BLaER1 treated with 17β-estradiol and CSF1 and Interleukin-3, amounts not matched to agents 10 nM and 100 nM (cell line): Measurements from ENCODE around the gene ARHGAP42.

ENCODE experiments used
- H3K27ac ChIP-seq, 11 experiments: shearing (Covaris generic); formaldehyde crosslinking; 2 replicates each; pipeline ENCODE4 v1.8.1; 2022
- H3K27me3 ChIP-seq, 11 experiments: shearing (Covaris generic); formaldehyde crosslinking; 2 replicates each; pipeline ENCODE4 v1.8.1; 2022
- H3K36me3 ChIP-seq, 11 experiments: shearing (Covaris generic); formaldehyde crosslinking; 2 replicates each; pipeline ENCODE4 v1.8.1; 2022
- H3K4me1 ChIP-seq, 10 experiments: shearing (Covaris generic); formaldehyde crosslinking; 2 replicates each; pipeline ENCODE4 v1.8.1; 2022
- H3K4me2 ChIP-seq, 11 experiments: shearing (Covaris generic); formaldehyde crosslinking; 2 replicates each; pipeline ENCODE4 v1.8.1; 2022
- H3K4me3 ChIP-seq, 10 experiments: shearing (Covaris generic); formaldehyde crosslinking; 2 replicates each; pipeline ENCODE4 v1.8.1; 2022
- H3K9ac ChIP-seq, 11 experiments: shearing (Covaris generic); formaldehyde crosslinking; 2 replicates each; pipeline ENCODE4 v1.8.1; 2022
- H3K9me3 ChIP-seq, 11 experiments: shearing (Covaris generic); formaldehyde crosslinking; replicated peaks in 1 of 11; 2 replicates each; pipeline ENCODE4 v1.8.1; 2022
- H4K20me1 ChIP-seq, 11 experiments: shearing (Covaris generic); formaldehyde crosslinking; 2 replicates each; pipeline ENCODE4 v1.8.1; 2022
- Cebpa-rat ChIP-seq, 11 experiments: shearing (Covaris generic); IDR thresholded peaks; 2 replicates each; pipeline ENCODE4 v1.8.1; 2022

ARHGAP42 gene

GRCh38 chr11:101014600-101015285 is 327.7 kb downstream of the ARHGAP42 start:
- no peaks in the 10 kb centered on the region for H3K9me3 ChIP-seq
- no peak for TF ChIP-seq Cebpa-rat (IDR thresholded peaks at IDR 0.05)
- peaks cover 0 to 6% (median 0%) of the 10 kb centered on the region in 10 experiments; a peak in 6 of 20 replicates for H3K4me1 ChIP-seq
- no peaks in the 10 kb centered on the region for H3K36me3 ChIP-seq
- no peak overlapping the region for H3K4me2 ChIP-seq
- H4K20me1 ChIP-seq: no peaks in the 10 kb centered on the region
- H3K27me3 ChIP-seq: no peaks in the 10 kb centered on the region
- H3K4me3 ChIP-seq: no peak overlapping the region
- no peak overlapping the region for H3K27ac ChIP-seq
- no peak overlapping the region for H3K9ac ChIP-seq

GRCh38 chr11:101019870-101020269 is 332.8 kb downstream of the ARHGAP42 start:
- no peak overlapping the region for H3K4me2 ChIP-seq
- no peak for TF ChIP-seq Cebpa-rat (IDR thresholded peaks at IDR 0.05)
- no peaks in the 10 kb centered on the region for H3K27me3 ChIP-seq
- H3K27ac ChIP-seq: no peak overlapping the region
- H3K9me3 ChIP-seq: no peaks in the 10 kb centered on the region
- H3K36me3 ChIP-seq: no peaks in the 10 kb centered on the region
- H3K9ac ChIP-seq: no peak overlapping the region
- no peaks in the 10 kb centered on the region for H4K20me1 ChIP-seq
- H3K4me3 ChIP-seq: no peak overlapping the region
- no peaks in the 10 kb centered on the region for H3K4me1 ChIP-seq

DNA sequence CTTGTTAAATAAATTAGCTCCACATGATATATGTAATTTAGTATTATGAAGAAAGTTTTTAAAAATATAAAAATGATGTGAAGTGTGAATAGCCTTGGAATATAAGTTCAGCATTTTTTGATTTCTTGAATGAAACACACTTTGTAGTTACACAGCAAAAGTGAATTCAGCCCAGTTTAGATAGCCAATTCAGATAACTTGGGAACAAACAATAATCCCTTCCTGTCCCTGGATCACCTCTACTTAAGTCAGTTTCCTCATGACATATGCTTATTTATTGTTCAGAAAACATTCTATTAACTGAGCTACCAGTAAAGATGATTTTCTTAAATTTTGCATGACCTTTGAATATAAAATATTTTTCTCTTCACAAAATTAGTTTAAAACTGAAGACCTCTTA is 335.2 kb downstream of the ARHGAP42 start:
- TF ChIP-seq Cebpa-rat (IDR thresholded peaks at IDR 0.05): no peak
- H3K9me3 ChIP-seq: no peaks in the 10 kb centered on the region
- no peaks in the 10 kb centered on the region for H3K36me3 ChIP-seq
- no peak overlapping the region for H3K4me2 ChIP-seq
- no peaks in the 10 kb centered on the region for H3K27me3 ChIP-seq
- no peak overlapping the region for H3K4me3 ChIP-seq
- no peaks in the 10 kb centered on the region for H3K4me1 ChIP-seq
- no peaks in the 10 kb centered on the region for H4K20me1 ChIP-seq
- no peak overlapping the region for H3K27ac ChIP-seq
- H3K9ac ChIP-seq: no peak overlapping the region

GRCh38 chr11:101028644-101029043 is 341.6 kb downstream of the ARHGAP42 start:
- no peaks in the 10 kb centered on the region for H3K9me3 ChIP-seq
- no peak for TF ChIP-seq Cebpa-rat (IDR thresholded peaks at IDR 0.05)
- peaks cover 0 to 13% (median 0%) of the 10 kb centered on the region in 10 experiments; a peak in 3 of 20 replicates for H3K4me1 ChIP-seq
- H3K27me3 ChIP-seq: no peaks in the 10 kb centered on the region
- H3K9ac ChIP-seq: no peak overlapping the region
- H4K20me1 ChIP-seq: no peaks in the 10 kb centered on the region
- H3K4me2 ChIP-seq: no peak overlapping the region
- no peak overlapping the region for H3K27ac ChIP-seq
- no peak overlapping the region for H3K4me3 ChIP-seq
- no peaks in the 10 kb centered on the region for H3K36me3 ChIP-seq

DNA sequence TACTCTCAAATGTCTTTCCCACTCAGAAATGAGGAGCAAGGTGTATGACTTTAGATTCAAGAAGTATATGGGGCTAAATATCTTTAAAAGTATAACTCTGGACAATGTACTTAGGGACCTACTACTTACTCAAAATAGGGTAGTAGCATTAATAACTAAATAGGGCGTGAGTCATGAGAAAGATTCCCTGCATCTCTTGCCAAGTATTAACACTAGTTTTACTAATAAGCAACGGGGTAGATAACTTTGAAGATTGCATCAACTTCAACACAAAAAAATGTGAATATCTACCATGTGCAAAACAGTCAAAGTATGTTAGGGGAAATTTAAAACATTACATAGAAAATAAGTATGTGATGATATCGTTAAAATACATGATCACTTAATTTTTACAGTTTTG is 342.9 kb downstream of the ARHGAP42 start:
- no peaks in the 10 kb centered on the region for H3K9me3 ChIP-seq
- H3K36me3 ChIP-seq: no peaks in the 10 kb centered on the region
- H4K20me1 ChIP-seq: no peaks in the 10 kb centered on the region
- H3K4me3 ChIP-seq: no peak overlapping the region
- no peak overlapping the region for H3K4me2 ChIP-seq
- peaks cover 0 to 13% (median 0%) of the 10 kb centered on the region in 10 experiments; a peak in 3 of 20 replicates for H3K4me1 ChIP-seq
- no peak overlapping the region for H3K9ac ChIP-seq
- TF ChIP-seq Cebpa-rat (IDR thresholded peaks at IDR 0.05): no peak
- H3K27me3 ChIP-seq: no peaks in the 10 kb centered on the region
- H3K27ac ChIP-seq: no peak overlapping the region

GRCh38 chr11:101030692-101031091 is 343.6 kb downstream of the ARHGAP42 start:
- TF ChIP-seq Cebpa-rat (IDR thresholded peaks at IDR 0.05): no peak

DNA sequence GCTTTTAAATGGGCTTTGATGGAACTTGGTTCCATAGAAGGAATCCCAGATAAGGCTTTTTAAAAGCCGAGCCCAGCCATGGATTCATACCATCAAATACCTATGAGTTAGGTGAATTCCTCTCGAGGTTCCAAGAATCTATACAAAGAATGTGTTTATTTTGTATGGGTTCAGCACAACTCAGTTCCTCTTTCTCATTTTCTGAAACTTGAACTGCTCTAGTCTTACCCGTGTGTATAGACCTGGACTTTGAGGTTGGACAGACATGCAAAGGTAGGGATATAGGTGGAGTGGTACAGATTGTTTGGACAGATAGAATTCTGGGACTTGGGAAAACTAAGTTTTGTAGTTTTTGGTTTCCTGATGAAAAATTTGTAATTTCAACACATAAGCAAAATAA is 344.6 kb downstream of the ARHGAP42 start:
- H3K9me3 ChIP-seq: no peaks in the 10 kb centered on the region
- TF ChIP-seq Cebpa-rat (IDR thresholded peaks at IDR 0.05): no peak
- no peaks in the 10 kb centered on the region for H3K36me3 ChIP-seq
- H3K4me1 ChIP-seq: peaks cover 0 to 13% (median 0%) of the 10 kb centered on the region in 10 experiments; a peak in 3 of 20 replicates
- H3K27ac ChIP-seq: no peak overlapping the region
- no peaks in the 10 kb centered on the region for H3K27me3 ChIP-seq
- no peak overlapping the region for H3K4me3 ChIP-seq
- H3K4me2 ChIP-seq: no peak overlapping the region
- H3K9ac ChIP-seq: no peak overlapping the region
- H4K20me1 ChIP-seq: no peaks in the 10 kb centered on the region

More at GRCh38 chr11:101030692-101031091, 343.6 kb downstream of the ARHGAP42 start:
- Histone ChIP-seq H3K27ac (no peak overlapping the region), H3K4me1 (peaks cover 0 to 13% (median 0%) of the 10 kb centered on the region in 10 experiments; a peak in 3 of 20 replicates), H3K4me2 (no peak overlapping the region; a peak in 1 of 22 replicates), H3K9ac (no peak overlapping the region), H3K4me3 (no peak overlapping the region), H3K36me3 (no peaks in the 10 kb centered on the region), H3K9me3 (no peaks in the 10 kb centered on the region), H4K20me1 (no peaks in the 10 kb centered on the region), H3K27me3 (no peaks in the 10 kb centered on the region)

GRCh38 chr11:101032991-101033390 is 345.9 kb downstream of the ARHGAP42 start:
- H3K9ac ChIP-seq: no peak overlapping the region
- no peak for TF ChIP-seq Cebpa-rat (IDR thresholded peaks at IDR 0.05)
- no peaks in the 10 kb centered on the region for H3K27me3 ChIP-seq
- no peaks in the 10 kb centered on the region for H3K9me3 ChIP-seq
- no peak overlapping the region for H3K4me2 ChIP-seq
- H3K4me3 ChIP-seq: no peak overlapping the region
- H3K4me1 ChIP-seq: peaks cover 0 to 13% (median 0%) of the 10 kb centered on the region in 10 experiments; a peak in 3 of 20 replicates
- no peaks in the 10 kb centered on the region for H4K20me1 ChIP-seq
- no peaks in the 10 kb centered on the region for H3K36me3 ChIP-seq
- no peak overlapping the region for H3K27ac ChIP-seq

DNA sequence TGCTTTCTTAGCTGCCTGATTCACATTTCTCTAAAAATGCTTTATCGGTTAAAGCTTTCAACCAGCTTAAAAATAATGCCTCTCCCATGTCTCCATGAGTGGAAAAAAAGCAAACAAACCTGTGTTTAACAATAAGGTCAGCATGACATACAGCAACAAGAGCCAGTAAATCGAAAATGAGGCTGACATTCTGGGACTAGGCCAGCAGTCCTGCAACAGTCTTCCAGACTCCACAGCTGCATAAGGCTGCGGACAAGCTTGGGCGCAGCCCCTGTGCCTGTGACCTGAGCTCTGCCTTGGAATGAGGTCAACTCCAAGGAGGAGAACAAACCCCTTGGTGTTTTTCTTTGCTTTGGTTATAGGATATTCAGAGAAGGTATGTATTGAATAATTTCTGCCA is 347.0 kb downstream of the ARHGAP42 start:
- Histone ChIP-seq H3K4me3 (no peak overlapping the region), H3K36me3 (no peaks in the 10 kb centered on the region), H4K20me1 (no peaks in the 10 kb centered on the region), H3K9ac (no peak overlapping the region), H3K27me3 (no peaks in the 10 kb centered on the region), H3K4me1 (peaks cover 0 to 13% (median 0%) of the 10 kb centered on the region in 10 experiments; a peak in 3 of 20 replicates), H3K9me3 (no peaks in the 10 kb centered on the region), H3K4me2 (no peak overlapping the region), H3K27ac (no peak overlapping the region)
- TF ChIP-seq Cebpa-rat (IDR thresholded peaks at IDR 0.05): no peak

DNA sequence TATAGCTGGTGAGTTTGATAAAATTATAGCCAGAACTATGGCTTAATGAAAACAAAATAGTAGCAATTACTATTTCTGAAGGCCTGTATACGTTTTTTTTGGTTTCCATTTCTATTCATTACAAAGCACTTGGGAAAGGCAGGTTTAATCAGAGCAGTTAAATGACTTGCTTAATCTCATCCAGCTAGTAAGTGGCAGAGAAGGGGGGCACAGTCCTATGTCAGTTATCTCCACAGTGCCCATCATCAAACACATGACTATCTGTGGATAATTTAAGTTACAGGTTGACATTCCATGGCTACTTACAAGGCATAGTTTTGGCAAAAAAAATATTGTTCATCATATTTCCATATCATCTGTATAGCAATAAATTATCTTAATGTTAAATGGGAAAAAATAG is 348.8 kb downstream of the ARHGAP42 start:
- Histone ChIP-seq H3K27me3 (no peaks in the 10 kb centered on the region), H3K36me3 (no peaks in the 10 kb centered on the region), H3K4me3 (no peak overlapping the region), H3K4me1 (peaks cover 0 to 12% (median 0%) of the 10 kb centered on the region in 10 experiments; a peak in 3 of 20 replicates), H3K9me3 (no peaks in the 10 kb centered on the region), H4K20me1 (no peaks in the 10 kb centered on the region), H3K27ac (no peak overlapping the region), H3K4me2 (no peak overlapping the region), H3K9ac (no peak overlapping the region)
- no peak for TF ChIP-seq Cebpa-rat (IDR thresholded peaks at IDR 0.05)
